Neural cell (in vitro differentiated cells): ENCODE measurements around the gene SAMM50. TPM values are rescaled to one million over a fixed set of nuclear protein-coding genes. Genes with fewer than 3 reads are reported as not detected.

Source experiments
- H2AFZ ChIP-seq: fragments of 200-600, 300-800 bp; sonication (generic), shearing (Covaris generic); 2 replicates; pipeline ENCODE4 v1.6.0; 2014; ENCODE audit warnings: low read depth, mild to moderate bottlenecking, antibody characterized with exemption, low read length, moderate library complexity
- H3F3A ChIP-seq: fragments of 200-600 bp; shearing (Covaris generic); 2 replicates; pipeline ENCODE4 v1.6.1; 2016; ENCODE audit warnings: mild to moderate bottlenecking, moderate library complexity, mixed read lengths, antibody characterized with exemption, low read length; ENCODE audit not compliant: insufficient read depth, poor library complexity, severe bottlenecking
- H3K27ac ChIP-seq: fragments of 200-600, 300-800 bp; sonication (generic), shearing (Covaris generic); 2 replicates; pipeline ENCODE4 v1.5.1; 2014; ENCODE audit warnings: mild to moderate bottlenecking, low read length, moderate library complexity
- H3K27me3 ChIP-seq: fragments of 300-800, 200-600 bp; sonication (generic), shearing (Covaris generic); 2 replicates; pipeline ENCODE4 v1.6.0; 2014; ENCODE audit warnings: mild to moderate bottlenecking, low read depth, low read length, moderate library complexity; ENCODE audit not compliant: insufficient read depth
- H3K36me3 ChIP-seq: fragments of 300-800, 200-600 bp; sonication (generic), shearing (Covaris generic); 2 replicates; pipeline ENCODE4 v1.5.1; 2014; ENCODE audit warnings: mild to moderate bottlenecking, antibody characterized with exemption, low read length, moderate library complexity; ENCODE audit not compliant: insufficient read depth
- H3K4me2 ChIP-seq: fragments of 300-800, 200-600 bp; sonication (generic), shearing (Covaris generic); 2 replicates; pipeline ENCODE4 v1.6.0; 2014; ENCODE audit warnings: mild to moderate bottlenecking, low read length
- H3K4me3 ChIP-seq: fragments of 300-800, 200-600 bp; sonication (generic), shearing (Covaris generic); 2 replicates; pipeline ENCODE4 v1.5.1; 2014; ENCODE audit warnings: mild to moderate bottlenecking, low read length, moderate library complexity
- H3K79me2 ChIP-seq: fragments of 200-600 bp; shearing (Covaris generic); replicated peaks from 2 replicates; pipeline ENCODE4 v1.6.0; 2014; ENCODE audit warnings: mild to moderate bottlenecking, low read length, moderate library complexity; ENCODE audit not compliant: insufficient read depth
- H3K9ac ChIP-seq: fragments of 300-800, 200-600 bp; sonication (generic), shearing (Covaris generic); 2 replicates; pipeline ENCODE4 v1.6.1; 2016; ENCODE audit warnings: mild to moderate bottlenecking, low read length, mixed read lengths
- H3K9me2 ChIP-seq: fragments of 200-600 bp; shearing (Covaris generic); 2 replicates; pipeline ENCODE4 v1.6.1; 2016; ENCODE audit warnings: mild to moderate bottlenecking, low read length, mixed read lengths; ENCODE audit not compliant: insufficient read depth
- H3K9me3 ChIP-seq: fragments of 200-600, 300-800 bp; sonication (generic), shearing (Covaris generic); 2 replicates; pipeline ENCODE4 v1.6.1; 2016; ENCODE audit warnings: mild to moderate bottlenecking, mixed run types, low read length, moderate library complexity, mixed read lengths
- H4K20me1 ChIP-seq: fragments of 200-600 bp; shearing (Covaris generic); 2 replicates; pipeline ENCODE4 v1.6.1; 2016; ENCODE audit warnings: mild to moderate bottlenecking, mixed run types; ENCODE audit not compliant: insufficient read depth
- EP300 ChIP-seq: fragments of 450-650 bp; conservative IDR thresholded peaks from 2 replicates; pipeline ENCODE4 v1.6.1; 2014; ENCODE audit warnings: antibody characterized with exemption, mild to moderate bottlenecking, moderate library complexity; ENCODE audit not compliant: poor library complexity, severe bottlenecking
- EZH2 ChIP-seq: fragments of 200-600, 300-800 bp; shearing (Covaris generic), sonication (generic); IDR thresholded peaks from 2 replicates; pipeline ENCODE4 v1.6.1; 2014; ENCODE audit warnings: antibody characterized with exemption, low read length, borderline replicate concordance, mild to moderate bottlenecking; ENCODE audit not compliant: insufficient read depth, poor library complexity, severe bottlenecking
- MXI1 ChIP-seq: fragments of 450-650 bp; conservative IDR thresholded peaks from 2 replicates; pipeline ENCODE4 v1.6.1; 2014; ENCODE audit warnings: antibody characterized with exemption, mild to moderate bottlenecking; ENCODE audit not compliant: poor library complexity, severe bottlenecking
- POLR2AphosphoS5 ChIP-seq: IDR thresholded peaks from 2 replicates; pipeline ENCODE4 v1.6.1; 2012
- RAD21 ChIP-seq: fragments of 450-650 bp; conservative IDR thresholded peaks from 2 replicates; pipeline ENCODE4 v1.6.1; 2014; ENCODE audit warnings: antibody characterized with exemption, mild to moderate bottlenecking, moderate library complexity
- SMC3 ChIP-seq: fragments of 450-650 bp; conservative IDR thresholded peaks from 2 replicates; pipeline ENCODE4 v1.6.1; 2014; ENCODE audit warnings: antibody characterized with exemption, mild to moderate bottlenecking, moderate library complexity; ENCODE audit not compliant: poor library complexity
- TAF1 ChIP-seq: IDR thresholded peaks from 2 replicates; pipeline ENCODE4 v1.6.1; 2012; ENCODE audit warnings: low read depth
- polyA plus RNA-seq: library from polyadenylated mRNA; depleted of rRNA; stranded (reverse); fragments of >200 nt; gene quantifications from 2 replicates; pipeline ENCODE4 v1.2.3, GENCODE V29; 2014
- TF ChIP-seq, protein P1 (sequence below): IDR thresholded peaks from 2 replicates; pipeline ENCODE4 v1.6.1; 2012; ENCODE audit warnings: borderline replicate concordance
- TF ChIP-seq, protein P2 (sequence below): fragments of 450-650 bp; IDR thresholded peaks from 2 replicates; pipeline ENCODE4 v1.5.1; 2014; ENCODE audit warnings: antibody characterized with exemption, mild to moderate bottlenecking, moderate library complexity; ENCODE audit not compliant: poor library complexity, severe bottlenecking

The SAMM50 gene
- polyA plus RNA-seq, 1 donor from 2014 or later: 38.1 TPM

DNA sequence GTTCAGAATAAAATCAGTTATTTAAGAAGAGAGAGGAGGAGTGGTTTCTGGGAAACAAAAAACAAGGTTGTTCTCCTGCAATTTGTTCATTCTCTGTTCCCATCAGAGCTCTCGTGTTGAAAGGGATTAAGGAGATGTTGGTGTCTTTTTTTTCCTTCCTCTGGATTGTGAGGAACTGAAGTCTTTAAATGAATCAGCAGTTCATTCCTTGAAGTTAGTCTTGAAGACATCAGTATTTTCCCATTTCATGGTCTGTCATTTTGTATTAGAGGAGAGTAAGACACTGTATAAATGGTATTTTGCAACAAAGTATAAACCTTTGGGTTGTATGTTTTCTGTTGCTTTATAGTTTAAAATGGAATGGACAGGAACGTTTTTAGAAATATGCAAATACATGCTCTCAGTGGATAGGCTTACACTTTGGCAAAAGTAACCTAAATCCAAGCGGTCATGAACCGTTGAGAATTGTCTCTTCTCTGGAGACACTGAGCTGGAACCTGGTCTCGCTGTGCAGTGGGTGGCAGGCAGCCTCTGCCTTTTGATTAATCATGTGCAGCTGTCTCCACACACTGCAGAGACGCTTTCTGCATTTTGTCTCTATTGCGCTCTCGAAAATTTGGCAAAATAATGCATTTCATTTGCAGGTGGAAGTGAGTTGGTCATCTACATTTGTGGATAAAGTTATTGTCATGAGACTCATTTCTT lies 33.0 kb downstream of the SAMM50 start:
- H3K36me3 ChIP-seq: peaks cover 8% of the 10 kb centered on the region
- H3K79me2 ChIP-seq: no peaks in the 10 kb centered on the region

DNA sequence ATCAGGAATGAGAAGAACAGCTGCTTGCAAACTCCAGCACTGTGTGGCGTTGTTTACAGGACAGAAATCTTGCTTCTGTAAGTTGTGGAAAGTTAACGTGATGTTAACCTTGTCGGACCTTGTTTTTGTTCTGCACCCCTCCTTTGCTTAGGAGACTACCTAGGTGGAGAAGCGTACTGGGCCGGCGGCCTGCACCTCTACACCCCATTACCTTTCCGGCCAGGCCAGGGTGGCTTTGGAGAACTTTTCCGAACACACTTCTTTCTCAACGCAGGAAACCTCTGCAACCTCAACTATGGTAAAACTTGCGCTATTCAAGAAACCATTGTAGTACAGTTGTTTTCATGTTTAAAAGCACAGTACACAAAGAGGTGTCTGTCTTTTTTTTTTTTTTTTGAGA lies 33.7 kb downstream of the SAMM50 start:
- H3K4me3 ChIP-seq: no peak overlapping the region
- H3K9me2 ChIP-seq: no peaks in the 10 kb centered on the region
- no peaks in the 10 kb centered on the region for H3F3A ChIP-seq
- no peaks in the 10 kb centered on the region for H3K27me3 ChIP-seq
- H3K4me2 ChIP-seq: no peak overlapping the region
- TF ChIP-seq EZH2: no peak
- TF ChIP-seq, protein P1, sequence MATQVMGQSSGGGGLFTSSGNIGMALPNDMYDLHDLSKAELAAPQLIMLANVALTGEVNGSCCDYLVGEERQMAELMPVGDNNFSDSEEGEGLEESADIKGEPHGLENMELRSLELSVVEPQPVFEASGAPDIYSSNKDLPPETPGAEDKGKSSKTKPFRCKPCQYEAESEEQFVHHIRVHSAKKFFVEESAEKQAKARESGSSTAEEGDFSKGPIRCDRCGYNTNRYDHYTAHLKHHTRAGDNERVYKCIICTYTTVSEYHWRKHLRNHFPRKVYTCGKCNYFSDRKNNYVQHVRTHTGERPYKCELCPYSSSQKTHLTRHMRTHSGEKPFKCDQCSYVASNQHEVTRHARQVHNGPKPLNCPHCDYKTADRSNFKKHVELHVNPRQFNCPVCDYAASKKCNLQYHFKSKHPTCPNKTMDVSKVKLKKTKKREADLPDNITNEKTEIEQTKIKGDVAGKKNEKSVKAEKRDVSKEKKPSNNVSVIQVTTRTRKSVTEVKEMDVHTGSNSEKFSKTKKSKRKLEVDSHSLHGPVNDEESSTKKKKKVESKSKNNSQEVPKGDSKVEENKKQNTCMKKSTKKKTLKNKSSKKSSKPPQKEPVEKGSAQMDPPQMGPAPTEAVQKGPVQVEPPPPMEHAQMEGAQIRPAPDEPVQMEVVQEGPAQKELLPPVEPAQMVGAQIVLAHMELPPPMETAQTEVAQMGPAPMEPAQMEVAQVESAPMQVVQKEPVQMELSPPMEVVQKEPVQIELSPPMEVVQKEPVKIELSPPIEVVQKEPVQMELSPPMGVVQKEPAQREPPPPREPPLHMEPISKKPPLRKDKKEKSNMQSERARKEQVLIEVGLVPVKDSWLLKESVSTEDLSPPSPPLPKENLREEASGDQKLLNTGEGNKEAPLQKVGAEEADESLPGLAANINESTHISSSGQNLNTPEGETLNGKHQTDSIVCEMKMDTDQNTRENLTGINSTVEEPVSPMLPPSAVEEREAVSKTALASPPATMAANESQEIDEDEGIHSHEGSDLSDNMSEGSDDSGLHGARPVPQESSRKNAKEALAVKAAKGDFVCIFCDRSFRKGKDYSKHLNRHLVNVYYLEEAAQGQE: no peak
- TF ChIP-seq POLR2AphosphoS5: no peak
- TF ChIP-seq EP300: no peak
- TF ChIP-seq, protein P2, sequence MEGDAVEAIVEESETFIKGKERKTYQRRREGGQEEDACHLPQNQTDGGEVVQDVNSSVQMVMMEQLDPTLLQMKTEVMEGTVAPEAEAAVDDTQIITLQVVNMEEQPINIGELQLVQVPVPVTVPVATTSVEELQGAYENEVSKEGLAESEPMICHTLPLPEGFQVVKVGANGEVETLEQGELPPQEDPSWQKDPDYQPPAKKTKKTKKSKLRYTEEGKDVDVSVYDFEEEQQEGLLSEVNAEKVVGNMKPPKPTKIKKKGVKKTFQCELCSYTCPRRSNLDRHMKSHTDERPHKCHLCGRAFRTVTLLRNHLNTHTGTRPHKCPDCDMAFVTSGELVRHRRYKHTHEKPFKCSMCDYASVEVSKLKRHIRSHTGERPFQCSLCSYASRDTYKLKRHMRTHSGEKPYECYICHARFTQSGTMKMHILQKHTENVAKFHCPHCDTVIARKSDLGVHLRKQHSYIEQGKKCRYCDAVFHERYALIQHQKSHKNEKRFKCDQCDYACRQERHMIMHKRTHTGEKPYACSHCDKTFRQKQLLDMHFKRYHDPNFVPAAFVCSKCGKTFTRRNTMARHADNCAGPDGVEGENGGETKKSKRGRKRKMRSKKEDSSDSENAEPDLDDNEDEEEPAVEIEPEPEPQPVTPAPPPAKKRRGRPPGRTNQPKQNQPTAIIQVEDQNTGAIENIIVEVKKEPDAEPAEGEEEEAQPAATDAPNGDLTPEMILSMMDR: no peak
- TF ChIP-seq TAF1: no peak
- no peak for TF ChIP-seq MXI1
- no peak for TF ChIP-seq SMC3
- no peak for TF ChIP-seq RAD21
- no peak overlapping the region for H2AFZ ChIP-seq
- no peaks in the 10 kb centered on the region for H3K9me3 ChIP-seq
- peaks cover 8% of the 10 kb centered on the region for H3K36me3 ChIP-seq
- H3K79me2 ChIP-seq: no peaks in the 10 kb centered on the region
- H3K9ac ChIP-seq: no peak overlapping the region
- no peak overlapping the region for H3K27ac ChIP-seq
- no peaks in the 10 kb centered on the region for H4K20me1 ChIP-seq

More for the DNA sequence above, 33.0 kb downstream of the SAMM50 start:
- H3K4me2 ChIP-seq: no peak overlapping the region
- H3K27ac ChIP-seq: no peak overlapping the region
- no peaks in the 10 kb centered on the region for H3K9me3 ChIP-seq
- no peaks in the 10 kb centered on the region for H3K27me3 ChIP-seq
- H3F3A ChIP-seq: no peaks in the 10 kb centered on the region
- no peak overlapping the region for H3K4me3 ChIP-seq
- TF ChIP-seq TAF1: no peak
- no peak for TF ChIP-seq EZH2
- TF ChIP-seq SMC3: no peak
- no peak overlapping the region for H2AFZ ChIP-seq
- no peak overlapping the region for H3K9ac ChIP-seq
- H3K9me2 ChIP-seq: no peaks in the 10 kb centered on the region
- no peaks in the 10 kb centered on the region for H4K20me1 ChIP-seq
